Globus pallidus (tissue), 1 donor: ENCODE data around the gene NUTF2.
"Not testable (repeated sequence)": the region's sequence is repeated elsewhere in the genome, so short reads cannot be mapped to it uniquely, and the experiment has no call there.

Experiments used
- DNase-seq: peaks from one replicate; pipeline ENCODE4 v3.0.0-alpha.2; 2015; ENCODE audit warnings: low spot score

The NUTF2 gene

GRCh38 chr16:67885545-67885944, 38.8 kb downstream of the NUTF2 start:
- DNase-seq, result no peak

- DNase-seq, result no peak
Measured at GRCh38 chr16:67885976-67886375, 39.2 kb downstream of the NUTF2 start.

GRCh38 chr16:67886387-67886786, 39.7 kb downstream of the NUTF2 start:
- no peak for DNase-seq

- DNase-seq, result no peak
Measured at GRCh38 chr16:67888331-67888730, 41.6 kb downstream of the NUTF2 start.

- no peak for DNase-seq
Measured at GRCh38 chr16:67892375-67892774, 45.6 kb downstream of the NUTF2 start.

GRCh38 chr16:67892899-67893742, 46.4 kb downstream of the NUTF2 start, which contains the start of gene PSKH1:
PSKH1 (plus strand) TSS chr16:67893254; CDS start chr16:67908750, 15,496 bp downstream.
- peak; percentile 97 for DNase-seq

- DNase-seq, result no peak
Measured at GRCh38 chr16:67893743-67894399, 47.1 kb downstream of the NUTF2 start.

GRCh38 chr16:67897231-67897630, 50.5 kb downstream of the NUTF2 start:
- DNase-seq, result no peak

GRCh38 chr16:67901734-67902133, 55.0 kb downstream of the NUTF2 start:
- DNase-seq, result no peak

GRCh38 chr16:67902831-67903230, 56.1 kb downstream of the NUTF2 start:
- DNase-seq, result no peak

- DNase-seq, result no peak
Measured at GRCh38 chr16:67907397-67908180, 60.9 kb downstream of the NUTF2 start.

- no peak for DNase-seq
Measured at GRCh38 chr16:67909056-67909742, 62.5 kb downstream of the NUTF2 start.

GRCh38 chr16:67910158-67910557, 63.4 kb downstream of the NUTF2 start:
- DNase-seq, result peak; percentile 97

GRCh38 chr16:67914758-67915495, 68.2 kb downstream of the NUTF2 start:
- DNase-seq, result no peak

GRCh38 chr16:67915496-67915769, 68.7 kb downstream of the NUTF2 start:
- DNase-seq, result not testable (repeated sequence)

GRCh38 chr16:67915831-67916723, 69.3 kb downstream of the NUTF2 start:
- DNase-seq, result no peak

- DNase-seq, result peak; percentile 69
Measured at GRCh38 chr16:67917140-67917851, 70.6 kb downstream of the NUTF2 start.

- no peak for DNase-seq
Measured at GRCh38 chr16:67917852-67918236, 71.1 kb downstream of the NUTF2 start.

GRCh38 chr16:67919622-67920221, 73.0 kb downstream of the NUTF2 start:
- DNase-seq, result no peak
